Measurements from ENCODE around the gene NFIX. TPM values are rescaled to one million over a fixed set of nuclear protein-coding genes. Genes with fewer than 3 reads are reported as not detected.

NFIX gene
- total and polyA plus RNA-seq, 4 donors = 26.0 to 190 (median 89.6) TPM

DNA sequence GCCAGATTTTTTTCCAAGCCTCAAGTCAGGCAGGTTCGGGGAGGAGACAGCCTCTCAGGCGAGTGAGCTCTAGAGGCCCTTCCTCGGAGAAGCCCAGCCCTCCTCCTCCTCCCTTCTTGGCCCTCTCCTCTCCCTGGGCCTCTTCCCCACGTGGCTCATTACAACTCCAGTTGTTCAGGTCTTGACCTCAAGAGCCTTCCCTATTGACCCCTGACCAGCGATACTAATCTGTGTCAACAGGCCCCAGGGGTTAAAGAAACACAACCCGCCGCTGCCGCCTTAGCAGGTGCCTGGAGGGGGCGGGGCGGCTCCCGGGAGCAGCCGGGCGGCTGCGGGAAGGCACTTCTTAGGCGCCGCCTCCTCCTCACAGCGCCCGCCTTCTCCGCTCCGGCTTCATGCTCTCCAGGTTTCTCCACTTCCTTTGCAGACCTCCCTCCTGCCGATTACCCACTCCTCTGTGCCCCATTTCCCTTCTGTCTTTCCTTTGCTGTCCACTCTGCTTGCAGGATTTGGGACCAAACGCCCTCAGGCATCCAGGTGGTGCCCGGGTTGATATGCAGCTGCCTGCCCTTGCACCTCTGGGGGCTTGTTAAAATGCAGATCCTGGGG is 56.4 kb downstream of the NFIX start:
- H3K9me3 ChIP-seq (ENCODE audit: control insufficient read depth in 4 of 4, insufficient read depth in 3 of 4, low read length in 3 of 4) = no peaks in the 10 kb centered on the region
- ATAC-seq (ENCODE audit: insufficient read depth, low FRiP score) (peak; percentile 21), DNase-seq (peak; percentile 66 to 84 (median 76))
- H3K4me3 ChIP-seq = no peak overlapping the region
- peaks cover 15 to 64% (median 55%) of the 10 kb centered on the region in 5 donors for H3K4me1 ChIP-seq (ENCODE audit: control insufficient read depth in 5 of 5, insufficient read depth in 5 of 5, low read length in 5 of 5)
- peak overlapping the region in 1 of 2 donors; percentile 6 for H3K9ac ChIP-seq (ENCODE audit: insufficient read depth in 1 of 2, low read length in 2 of 2)
- H3K36me3 ChIP-seq (ENCODE audit: control insufficient read depth in 4 of 4, insufficient read depth in 4 of 4, low read length in 4 of 4) = peaks cover 0 to 4% (median 0%) of the 10 kb centered on the region in 4 donors
- no peaks in the 10 kb centered on the region for H3K27me3 ChIP-seq (ENCODE audit: control insufficient read depth in 3 of 3, insufficient read depth in 3 of 3, low read length in 2 of 3)
- H3K27ac ChIP-seq (ENCODE audit: low read depth in 1 of 2, low read length in 1 of 2) = peak overlapping the region in 1 of 2 donors; percentile 98
- TF ChIP-seq, protein P1, sequence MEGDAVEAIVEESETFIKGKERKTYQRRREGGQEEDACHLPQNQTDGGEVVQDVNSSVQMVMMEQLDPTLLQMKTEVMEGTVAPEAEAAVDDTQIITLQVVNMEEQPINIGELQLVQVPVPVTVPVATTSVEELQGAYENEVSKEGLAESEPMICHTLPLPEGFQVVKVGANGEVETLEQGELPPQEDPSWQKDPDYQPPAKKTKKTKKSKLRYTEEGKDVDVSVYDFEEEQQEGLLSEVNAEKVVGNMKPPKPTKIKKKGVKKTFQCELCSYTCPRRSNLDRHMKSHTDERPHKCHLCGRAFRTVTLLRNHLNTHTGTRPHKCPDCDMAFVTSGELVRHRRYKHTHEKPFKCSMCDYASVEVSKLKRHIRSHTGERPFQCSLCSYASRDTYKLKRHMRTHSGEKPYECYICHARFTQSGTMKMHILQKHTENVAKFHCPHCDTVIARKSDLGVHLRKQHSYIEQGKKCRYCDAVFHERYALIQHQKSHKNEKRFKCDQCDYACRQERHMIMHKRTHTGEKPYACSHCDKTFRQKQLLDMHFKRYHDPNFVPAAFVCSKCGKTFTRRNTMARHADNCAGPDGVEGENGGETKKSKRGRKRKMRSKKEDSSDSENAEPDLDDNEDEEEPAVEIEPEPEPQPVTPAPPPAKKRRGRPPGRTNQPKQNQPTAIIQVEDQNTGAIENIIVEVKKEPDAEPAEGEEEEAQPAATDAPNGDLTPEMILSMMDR (IDR thresholded peaks at IDR 0.05; ENCODE audit: control extremely low read depth, extremely low read depth) = no peak
- WGBS, 2 donors = 2 to 3% methylated on average over 23 of the region's 23 CpGs

GRCh38 chr19:13052447-13053175 is 57.3 kb downstream of the NFIX start:
- TF ChIP-seq, protein P1 (IDR thresholded peaks at IDR 0.05; ENCODE audit: control extremely low read depth, extremely low read depth) = no peak
- ATAC-seq (ENCODE audit: insufficient read depth, low FRiP score) (no peak), DNase-seq (no peak)
- WGBS, 2 donors = 54 to 77% methylated on average over 12 of the region's 12 CpGs
- Histone ChIP-seq H3K27ac (ENCODE audit: low read depth in 1 of 2, low read length in 1 of 2) (peak overlapping the region; percentile 78 to 98), H3K4me1 (ENCODE audit: control insufficient read depth in 5 of 5, insufficient read depth in 5 of 5, low read length in 5 of 5) (peaks cover 15 to 71% (median 63%) of the 10 kb centered on the region in 5 donors), H3K9me3 (ENCODE audit: control insufficient read depth in 4 of 4, insufficient read depth in 3 of 4, low read length in 3 of 4) (no peaks in the 10 kb centered on the region), H3K36me3 (ENCODE audit: control insufficient read depth in 4 of 4, insufficient read depth in 4 of 4, low read length in 4 of 4) (peaks cover 0 to 4% (median 0%) of the 10 kb centered on the region in 4 donors), H3K9ac (ENCODE audit: insufficient read depth in 1 of 2, low read length in 2 of 2) (peak overlapping the region in 1 of 2 donors; percentile 70), H3K27me3 (ENCODE audit: control insufficient read depth in 3 of 3, insufficient read depth in 3 of 3, low read length in 2 of 3) (no peaks in the 10 kb centered on the region), H3K4me3 (no peak overlapping the region)

DNA sequence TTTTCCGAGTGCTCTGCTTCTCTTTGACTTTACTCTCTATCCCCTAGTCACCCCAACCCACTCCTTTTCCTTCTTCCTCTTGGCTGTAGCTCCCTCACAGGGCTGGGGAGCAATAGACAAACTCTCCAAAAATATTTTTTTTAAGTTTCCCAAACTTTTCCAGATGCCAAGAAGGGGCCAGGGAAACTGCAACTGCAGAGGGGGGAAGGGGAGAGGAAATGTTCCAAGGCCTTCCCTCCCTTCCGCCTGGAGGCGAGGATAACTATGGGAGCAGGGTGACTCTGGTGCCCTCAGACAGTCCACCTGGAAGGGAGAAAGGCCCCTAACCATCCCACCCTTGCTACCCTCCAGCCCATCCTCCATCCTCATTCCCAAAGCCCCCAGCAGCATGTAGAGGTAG is 58.0 kb downstream of the NFIX start:
- WGBS, 2 donors = 48 to 65% methylated on average over 3 of the region's 3 CpGs
- TF ChIP-seq, protein P1 (IDR thresholded peaks at IDR 0.05; ENCODE audit: control extremely low read depth, extremely low read depth) = no peak
- no peak overlapping the region for H3K4me3 ChIP-seq
- H3K4me1 ChIP-seq (ENCODE audit: control insufficient read depth in 5 of 5, insufficient read depth in 5 of 5, low read length in 5 of 5) = peaks cover 15 to 78% (median 59%) of the 10 kb centered on the region in 5 donors
- DNase-seq (peak; percentile 48 to 86 (median 77)), ATAC-seq (ENCODE audit: insufficient read depth, low FRiP score) (no peak)
- H3K27me3 ChIP-seq (ENCODE audit: control insufficient read depth in 3 of 3, insufficient read depth in 3 of 3, low read length in 2 of 3) = no peaks in the 10 kb centered on the region
- H3K9ac ChIP-seq (ENCODE audit: insufficient read depth in 1 of 2, low read length in 2 of 2) = peak overlapping the region in 1 of 2 donors; percentile 71
- peak overlapping the region; percentile 78 to 98 for H3K27ac ChIP-seq (ENCODE audit: low read depth in 1 of 2, low read length in 1 of 2)
- H3K36me3 ChIP-seq (ENCODE audit: control insufficient read depth in 4 of 4, insufficient read depth in 4 of 4, low read length in 4 of 4) = peaks cover 0 to 4% (median 0%) of the 10 kb centered on the region in 4 donors
- no peaks in the 10 kb centered on the region for H3K9me3 ChIP-seq (ENCODE audit: control insufficient read depth in 4 of 4, insufficient read depth in 3 of 4, low read length in 3 of 4)
